Mucosa of rectum (tissue), 2 donors: Measurements from ENCODE around the gene TFPI.

Source experiments
- H3K27ac ChIP-seq, 2 donors: one replicate each; pipeline ENCODE4 v1.7.0; 2013; ENCODE audit warnings: inconsistent platforms in 2 of 2, low read depth in 2 of 2, low read length in 2 of 2
- H3K27me3 ChIP-seq, 2 donors: one replicate each; pipeline ENCODE4 v1.7.0; 2013; ENCODE audit warnings: low read length in 2 of 2; ENCODE audit not compliant: control insufficient read depth in 2 of 2, insufficient read depth in 2 of 2
- H3K36me3 ChIP-seq, 2 donors: one replicate each; pipeline ENCODE4 v1.7.0; 2013; ENCODE audit warnings: low read length in 2 of 2; ENCODE audit not compliant: control insufficient read depth in 2 of 2, insufficient read depth in 2 of 2
- H3K4me1 ChIP-seq, 2 donors: one replicate each; pipeline ENCODE4 v1.7.0; 2013; ENCODE audit warnings: low read length in 2 of 2, mild to moderate bottlenecking in 1 of 2; ENCODE audit not compliant: control insufficient read depth in 2 of 2, insufficient read depth in 2 of 2
- H3K4me3 ChIP-seq, 2 donors: one replicate each; pipeline ENCODE4 v1.7.0; 2013; ENCODE audit warnings: low read length in 2 of 2
- H3K9ac ChIP-seq, 2 donors: one replicate each; pipeline ENCODE4 v1.7.0; 2013; ENCODE audit warnings: low read length in 2 of 2, low read depth in 1 of 2, mild to moderate bottlenecking in 1 of 2
- H3K9me3 ChIP-seq, 2 donors: one replicate each; pipeline ENCODE4 v1.7.0; 2013; ENCODE audit warnings: low read length in 2 of 2; ENCODE audit not compliant: control insufficient read depth in 2 of 2
- donor health status: healthy.
- donor health status: Normal muscosa, but diverticular disease.

TFPI gene

DNA sequence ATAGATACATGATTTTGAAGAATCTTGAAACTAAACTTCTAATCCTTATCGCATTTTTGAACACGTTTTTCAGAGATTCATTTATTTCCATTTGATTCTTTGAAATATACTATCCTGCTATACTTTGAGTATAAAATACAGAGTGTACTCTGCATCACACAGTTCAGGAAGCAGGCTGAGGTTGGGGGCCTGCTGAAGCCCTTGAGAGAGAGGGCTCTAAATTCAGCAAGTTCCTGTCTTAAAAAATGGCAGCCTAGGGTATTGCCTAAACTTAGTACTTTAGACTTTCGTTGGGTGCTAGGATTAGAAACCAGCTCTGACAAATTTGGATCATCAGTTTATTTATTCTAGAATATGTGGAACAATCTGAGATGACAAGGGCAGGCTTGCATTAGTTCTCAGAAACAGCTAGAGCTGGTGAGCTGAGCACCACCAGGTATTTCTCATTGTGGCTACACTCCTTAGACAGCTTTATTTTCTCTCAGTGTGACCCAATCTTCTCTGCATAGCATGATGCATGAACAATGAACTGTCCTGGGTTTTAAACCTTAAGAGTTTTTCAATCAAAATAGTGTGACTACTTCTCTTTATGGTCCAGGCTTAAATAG lies 49.1 kb downstream of the TFPI start:
- no peak overlapping the region for H3K4me3 ChIP-seq
- H3K27me3 ChIP-seq = no peaks in the 10 kb centered on the region
- H3K9me3 ChIP-seq = no peaks in the 10 kb centered on the region
- peaks cover 3 to 6% of the 10 kb centered on the region in 2 donors for H3K4me1 ChIP-seq
- H3K9ac ChIP-seq = no peak overlapping the region
- H3K36me3 ChIP-seq = no peaks in the 10 kb centered on the region
- H3K27ac ChIP-seq = no peak overlapping the region

DNA sequence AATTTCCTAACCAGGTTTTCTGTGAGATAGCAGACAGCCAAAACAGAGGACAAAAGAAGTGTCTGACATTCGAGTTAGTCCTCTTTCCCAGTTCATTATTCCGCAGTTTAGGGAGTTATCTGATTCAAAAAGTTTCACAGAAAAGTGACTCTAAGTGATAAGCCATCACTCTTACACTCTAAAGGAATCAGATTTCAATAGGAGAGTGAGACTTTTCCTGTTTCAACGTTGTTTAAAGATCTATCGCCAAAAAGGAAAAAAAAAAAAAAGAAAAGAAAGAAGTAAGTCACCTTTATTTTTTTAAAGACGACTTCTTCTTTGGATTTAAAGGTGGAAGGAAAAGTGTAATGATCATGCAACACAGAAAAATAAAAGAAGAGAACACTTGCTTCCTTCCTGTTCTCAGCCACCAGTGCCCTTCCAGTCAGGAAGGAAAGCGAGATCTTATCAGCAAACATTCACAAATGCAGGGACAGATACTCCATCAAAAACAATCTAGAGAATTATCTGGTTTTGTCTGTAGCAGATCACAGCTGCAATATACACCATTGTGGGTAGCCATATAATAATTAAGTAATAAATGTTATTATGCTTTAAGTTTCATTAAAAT lies 49.8 kb downstream of the TFPI start:
- Histone ChIP-seq H3K9ac (no peak overlapping the region), H3K4me1 (peaks cover 3 to 6% of the 10 kb centered on the region in 2 donors), H3K27me3 (no peaks in the 10 kb centered on the region), H3K9me3 (no peaks in the 10 kb centered on the region), H3K36me3 (no peaks in the 10 kb centered on the region), H3K27ac (no peak overlapping the region), H3K4me3 (no peak overlapping the region)

DNA sequence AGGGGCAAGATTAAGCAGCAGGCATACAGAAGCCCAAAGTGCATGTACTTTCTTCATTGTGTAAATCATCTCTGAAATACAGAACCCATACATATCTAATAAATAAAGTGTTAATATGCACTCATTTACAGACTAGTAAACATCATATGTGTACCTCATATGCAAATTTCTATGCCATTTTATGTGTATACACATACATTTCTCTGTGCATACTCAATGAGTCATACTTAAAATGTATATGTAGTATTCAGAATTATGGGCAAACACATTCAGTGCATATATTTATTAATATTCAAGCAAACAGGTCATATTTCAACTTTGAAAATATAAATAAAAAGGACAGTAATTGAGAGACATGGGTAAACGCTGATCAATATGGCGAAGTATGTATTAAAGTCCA lies 50.5 kb downstream of the TFPI start:
- Histone ChIP-seq H3K4me3 (no peak overlapping the region), H3K36me3 (no peaks in the 10 kb centered on the region), H3K27ac (no peak overlapping the region), H3K4me1 (peaks cover 3 to 6% of the 10 kb centered on the region in 2 donors), H3K9ac (no peak overlapping the region), H3K27me3 (no peaks in the 10 kb centered on the region), H3K9me3 (no peaks in the 10 kb centered on the region)

DNA sequence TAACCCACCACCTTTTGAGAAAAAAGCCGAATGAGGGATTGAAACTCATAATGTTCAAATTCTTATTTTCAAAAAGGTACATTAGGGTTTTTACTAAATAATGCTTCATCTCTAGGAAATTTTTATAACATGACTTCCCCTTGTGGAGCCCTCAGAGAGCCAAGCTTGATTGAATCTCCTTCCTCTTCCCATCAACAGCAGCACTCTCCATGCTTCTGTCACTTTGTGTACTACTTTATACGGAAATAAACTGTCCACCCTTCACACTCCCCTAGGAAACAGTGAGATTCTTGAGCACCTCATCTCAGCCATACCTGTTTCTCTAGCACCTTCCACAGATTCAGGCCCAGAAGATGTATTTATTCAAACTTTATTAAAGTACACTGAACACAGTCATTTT lies 51.8 kb downstream of the TFPI start:
- peaks cover 3 to 6% of the 10 kb centered on the region in 2 donors for H3K4me1 ChIP-seq
- no peaks in the 10 kb centered on the region for H3K9me3 ChIP-seq
- H3K4me3 ChIP-seq = no peak overlapping the region
- H3K36me3 ChIP-seq = no peaks in the 10 kb centered on the region
- no peaks in the 10 kb centered on the region for H3K27me3 ChIP-seq
- H3K27ac ChIP-seq = no peak overlapping the region
- no peak overlapping the region for H3K9ac ChIP-seq

DNA sequence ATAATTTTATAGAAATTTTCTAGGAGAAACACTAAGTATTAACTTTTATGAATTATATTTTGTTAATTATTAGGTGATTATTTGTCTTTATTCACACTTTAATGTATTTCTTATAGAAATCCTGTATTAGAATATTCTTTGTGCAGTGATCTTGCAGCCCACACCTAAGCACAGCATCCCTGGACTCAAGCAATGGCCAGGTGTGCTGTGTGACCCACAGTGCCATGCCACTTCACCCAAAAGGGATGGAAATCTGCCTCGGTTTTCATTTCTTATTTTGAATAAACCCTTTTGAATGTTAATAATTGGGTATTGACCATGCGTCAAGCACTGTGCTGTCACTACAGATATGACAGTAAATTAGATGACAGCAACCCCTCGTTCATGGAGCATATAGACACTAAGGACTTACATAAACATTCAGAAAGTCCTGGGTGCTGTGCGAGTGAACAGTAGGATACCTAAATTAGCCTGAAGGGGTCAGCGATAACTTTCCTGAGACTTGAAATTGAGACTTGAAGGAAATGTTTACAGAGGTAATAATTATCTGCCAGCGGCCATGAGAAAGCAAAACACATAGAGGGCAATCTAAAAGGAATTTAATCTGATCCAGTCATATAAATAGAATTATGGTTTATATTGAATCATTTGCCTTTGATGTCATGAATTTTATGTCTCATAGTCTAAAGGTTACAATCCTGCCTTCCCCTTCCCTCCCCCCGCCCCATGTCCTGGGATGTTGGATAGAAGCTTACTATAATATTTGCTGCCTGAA lies 53.5 kb downstream of the TFPI start:
- H3K4me1 ChIP-seq = peaks cover 3 to 6% of the 10 kb centered on the region in 2 donors
- H3K9ac ChIP-seq = no peak overlapping the region
- H3K9me3 ChIP-seq = no peaks in the 10 kb centered on the region
- no peaks in the 10 kb centered on the region for H3K27me3 ChIP-seq
- no peaks in the 10 kb centered on the region for H3K36me3 ChIP-seq
- H3K27ac ChIP-seq = no peak overlapping the region
- H3K4me3 ChIP-seq = no peak overlapping the region

DNA sequence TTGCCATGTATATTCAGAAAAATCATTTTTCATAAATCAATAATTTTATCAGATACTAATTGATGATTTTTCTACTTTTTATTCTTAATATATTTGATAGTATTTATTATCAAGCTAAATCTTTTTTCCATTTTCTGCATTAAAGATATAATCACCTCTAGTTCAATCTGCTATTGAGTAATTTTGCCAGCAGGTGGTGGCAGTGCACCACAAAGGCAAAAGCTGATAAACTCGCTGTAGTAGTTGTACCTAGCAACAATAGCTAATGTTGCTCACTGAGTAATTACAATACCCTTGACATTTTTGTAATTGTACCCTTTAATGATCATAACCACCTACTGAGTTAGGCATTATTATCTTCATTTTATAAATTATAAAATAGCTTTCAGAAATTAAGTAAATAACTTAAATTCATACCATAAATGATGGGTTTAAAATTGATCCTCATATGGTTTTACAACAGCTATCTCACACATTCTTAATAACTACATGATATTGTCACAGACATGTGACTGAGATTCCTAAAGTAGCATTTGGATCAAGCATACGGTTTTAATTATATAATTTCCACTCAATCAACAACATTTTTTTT lies 54.2 kb downstream of the TFPI start:
- no peaks in the 10 kb centered on the region for H3K36me3 ChIP-seq
- H3K9ac ChIP-seq = no peak overlapping the region
- peaks cover 3 to 6% of the 10 kb centered on the region in 2 donors for H3K4me1 ChIP-seq
- no peaks in the 10 kb centered on the region for H3K27me3 ChIP-seq
- H3K27ac ChIP-seq = no peak overlapping the region
- no peaks in the 10 kb centered on the region for H3K9me3 ChIP-seq
- no peak overlapping the region for H3K4me3 ChIP-seq

DNA sequence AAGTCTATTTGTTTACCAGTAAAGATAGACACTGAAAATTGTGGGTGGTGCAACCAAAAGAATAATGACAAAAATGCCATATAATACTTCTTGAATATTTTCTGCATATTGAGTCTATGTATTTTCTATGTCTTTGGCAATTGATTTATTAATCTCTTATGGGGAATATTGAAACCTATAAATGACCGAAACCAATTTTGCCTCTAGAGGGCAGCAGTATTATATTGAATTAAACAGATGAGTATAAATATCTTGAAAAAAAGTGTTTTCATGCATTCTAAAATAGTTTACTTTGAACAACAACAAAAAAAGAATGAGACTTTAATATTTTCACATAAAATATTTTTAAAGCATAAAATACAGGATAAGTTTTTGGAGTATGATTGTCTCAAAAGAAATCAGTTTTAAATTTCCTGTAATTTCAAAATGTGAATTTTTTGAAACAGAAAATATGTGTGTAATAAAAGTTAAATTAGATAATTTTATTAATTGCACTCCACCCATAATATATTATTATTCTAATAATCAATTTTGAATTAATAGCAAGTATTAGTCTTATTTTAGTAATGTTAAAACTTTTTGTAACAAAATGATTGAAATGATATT lies 56.3 kb downstream of the TFPI start:
- Histone ChIP-seq H3K4me3 (no peak overlapping the region), H3K36me3 (no peaks in the 10 kb centered on the region), H3K27me3 (no peaks in the 10 kb centered on the region), H3K9me3 (no peaks in the 10 kb centered on the region), H3K4me1 (peaks cover 3 to 4% of the 10 kb centered on the region in 2 donors), H3K9ac (no peak overlapping the region), H3K27ac (no peak overlapping the region)

DNA sequence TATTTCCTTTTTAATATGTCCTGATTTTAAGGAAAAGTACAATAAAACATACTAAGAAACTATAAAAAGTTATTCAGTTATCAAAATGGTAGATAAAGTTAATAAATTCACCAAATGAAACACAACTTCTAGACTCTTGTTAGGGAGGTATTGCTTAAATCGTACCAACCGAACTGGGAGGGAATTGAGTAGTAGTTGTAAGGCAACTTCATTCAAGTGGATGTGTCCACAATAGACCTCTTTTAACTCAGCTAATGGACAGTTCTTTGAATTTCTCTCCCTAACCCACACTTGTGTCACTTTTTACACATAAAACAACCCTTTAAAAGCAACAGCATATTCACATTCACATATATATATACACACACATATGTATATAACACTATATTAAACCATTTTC lies 57.1 kb downstream of the TFPI start:
- H3K9ac ChIP-seq = no peak overlapping the region

DNA sequence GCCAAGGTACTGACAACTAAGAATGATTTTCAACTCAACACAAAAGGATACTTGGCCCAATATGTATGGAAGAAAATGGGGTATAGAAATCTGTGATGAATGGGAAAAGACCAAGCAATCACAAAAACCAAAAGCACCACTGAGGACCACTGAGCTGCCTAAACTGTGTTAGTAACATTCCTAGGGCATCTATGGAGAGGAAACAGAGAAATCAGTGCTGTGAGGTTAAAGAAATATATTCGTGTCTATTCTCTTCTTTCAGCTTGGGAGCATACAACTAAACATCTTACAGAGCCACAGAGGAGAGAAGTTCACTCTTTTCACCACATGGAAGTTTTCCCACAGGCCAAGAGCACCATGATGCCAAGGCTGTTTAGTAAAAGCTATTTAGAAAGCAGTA lies 58.9 kb downstream of the TFPI start:
- Histone ChIP-seq H3K4me1 (no peaks in the 10 kb centered on the region), H3K27ac (no peak overlapping the region), H3K9ac (no peak overlapping the region), H3K9me3 (no peaks in the 10 kb centered on the region), H3K4me3 (no peak overlapping the region), H3K27me3 (no peaks in the 10 kb centered on the region), H3K36me3 (no peaks in the 10 kb centered on the region)

More for the DNA sequence above, 57.1 kb downstream of the TFPI start:
- peaks cover 3 to 4% of the 10 kb centered on the region in 2 donors for H3K4me1 ChIP-seq
- H3K27me3 ChIP-seq = no peaks in the 10 kb centered on the region
- H3K27ac ChIP-seq = no peak overlapping the region
- no peaks in the 10 kb centered on the region for H3K9me3 ChIP-seq
- H3K36me3 ChIP-seq = no peaks in the 10 kb centered on the region
- no peak overlapping the region for H3K4me3 ChIP-seq
